Measurements from ENCODE around the gene PTPRE.

The PTPRE gene

DNA sequence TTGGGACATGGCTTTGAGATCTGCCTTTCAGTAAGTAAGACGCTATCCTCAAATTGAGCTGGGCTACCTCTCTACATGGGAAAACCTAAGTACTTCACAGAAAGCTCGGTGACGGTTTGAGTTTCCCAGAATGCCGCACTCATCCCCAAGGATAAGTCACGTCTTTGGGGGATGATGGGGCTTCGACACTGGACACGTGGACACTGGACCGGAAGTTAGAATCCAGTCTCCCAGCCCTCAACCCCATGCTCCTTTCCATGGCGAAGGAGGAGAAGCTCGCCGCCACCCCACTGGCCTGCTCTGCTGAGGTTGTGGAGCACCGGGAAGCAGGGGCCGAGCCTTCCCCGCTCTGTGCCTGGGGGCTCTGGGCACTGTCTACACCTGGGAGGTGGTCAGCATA, 27.5 kb downstream of the PTPRE start:
- in situ Hi-C loops (cut with HindIII; ENCODE audit: low pct_ligation_motif_present, low sequenced_read_pairs): no loop called here
- H3K36me3 ChIP-seq (replicated peaks): peaks cover 8% of the 10 kb centered on the region
- no peak for DNase-seq
- no peak overlapping the region for H3K27ac ChIP-seq
- H3K27me3 ChIP-seq (replicated peaks): no peaks in the 10 kb centered on the region
- no peak overlapping the region for H3K4me3 ChIP-seq (ENCODE audit: low read depth, low read length)
- TF ChIP-seq, protein P1, sequence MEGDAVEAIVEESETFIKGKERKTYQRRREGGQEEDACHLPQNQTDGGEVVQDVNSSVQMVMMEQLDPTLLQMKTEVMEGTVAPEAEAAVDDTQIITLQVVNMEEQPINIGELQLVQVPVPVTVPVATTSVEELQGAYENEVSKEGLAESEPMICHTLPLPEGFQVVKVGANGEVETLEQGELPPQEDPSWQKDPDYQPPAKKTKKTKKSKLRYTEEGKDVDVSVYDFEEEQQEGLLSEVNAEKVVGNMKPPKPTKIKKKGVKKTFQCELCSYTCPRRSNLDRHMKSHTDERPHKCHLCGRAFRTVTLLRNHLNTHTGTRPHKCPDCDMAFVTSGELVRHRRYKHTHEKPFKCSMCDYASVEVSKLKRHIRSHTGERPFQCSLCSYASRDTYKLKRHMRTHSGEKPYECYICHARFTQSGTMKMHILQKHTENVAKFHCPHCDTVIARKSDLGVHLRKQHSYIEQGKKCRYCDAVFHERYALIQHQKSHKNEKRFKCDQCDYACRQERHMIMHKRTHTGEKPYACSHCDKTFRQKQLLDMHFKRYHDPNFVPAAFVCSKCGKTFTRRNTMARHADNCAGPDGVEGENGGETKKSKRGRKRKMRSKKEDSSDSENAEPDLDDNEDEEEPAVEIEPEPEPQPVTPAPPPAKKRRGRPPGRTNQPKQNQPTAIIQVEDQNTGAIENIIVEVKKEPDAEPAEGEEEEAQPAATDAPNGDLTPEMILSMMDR (IDR thresholded peaks at IDR 0.05; ENCODE audit: low read depth, low read length, missing control alignments): no peak

DNA sequence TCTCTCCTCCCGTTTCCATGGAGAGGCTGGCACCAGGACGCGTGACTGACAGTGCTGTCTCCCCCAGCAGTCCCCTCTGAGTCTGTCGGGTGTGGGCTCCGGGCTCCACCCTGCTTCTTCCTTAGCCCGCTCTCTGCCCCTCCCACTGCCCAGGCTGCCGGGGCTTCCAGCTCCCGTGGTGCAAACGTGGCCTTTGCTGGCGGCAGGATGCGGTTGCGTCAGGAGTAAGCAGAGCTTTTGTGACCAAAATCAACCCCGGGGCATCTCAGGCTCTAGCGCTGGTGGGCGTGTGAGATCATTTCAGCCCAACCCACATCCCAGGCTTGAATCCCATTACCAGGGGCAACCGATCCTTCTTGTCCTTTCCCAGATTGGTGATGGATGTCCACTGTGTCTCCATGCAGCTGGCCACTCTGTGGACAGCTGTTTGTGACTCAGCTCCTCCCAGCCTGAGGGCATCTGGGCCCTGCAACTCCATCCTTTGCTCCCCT, 28.2 kb downstream of the PTPRE start:
- H3K4me3 ChIP-seq (ENCODE audit: low read depth, low read length): no peak overlapping the region
- peaks cover 8% of the 10 kb centered on the region for H3K36me3 ChIP-seq (replicated peaks)
- in situ Hi-C loops (cut with HindIII; ENCODE audit: low pct_ligation_motif_present, low sequenced_read_pairs): no loop called here
- no peak overlapping the region for H3K27ac ChIP-seq
- H3K27me3 ChIP-seq (replicated peaks): no peaks in the 10 kb centered on the region
- DNase-seq: no peak
- TF ChIP-seq, protein P1 (IDR thresholded peaks at IDR 0.05; ENCODE audit: low read depth, low read length, missing control alignments): no peak

DNA sequence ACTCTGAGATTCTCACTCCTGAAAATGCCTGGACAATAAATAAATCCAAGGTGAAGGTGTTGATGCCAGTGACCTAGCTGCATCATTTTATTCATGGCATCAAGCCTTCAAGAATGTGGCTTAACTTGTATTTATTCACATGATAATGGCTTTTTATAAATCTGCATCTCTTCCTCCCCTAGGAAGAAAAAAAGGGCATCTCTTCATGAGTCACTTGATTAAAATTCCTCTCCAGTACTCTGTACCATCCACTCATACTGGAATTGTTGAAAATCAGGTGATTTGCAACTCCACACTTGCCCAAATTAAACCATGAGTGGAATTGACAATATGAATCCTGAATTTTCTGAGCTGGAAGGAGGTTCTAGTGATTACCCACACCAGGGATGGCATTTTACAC, 30.2 kb downstream of the PTPRE start:
- no peak overlapping the region for H3K4me3 ChIP-seq (ENCODE audit: low read depth, low read length)
- H3K27me3 ChIP-seq (replicated peaks): no peaks in the 10 kb centered on the region
- DNase-seq: no peak
- TF ChIP-seq, protein P1 (IDR thresholded peaks at IDR 0.05; ENCODE audit: low read depth, low read length, missing control alignments): no peak
- no peak overlapping the region for H3K27ac ChIP-seq
- in situ Hi-C loops (cut with HindIII; ENCODE audit: low pct_ligation_motif_present, low sequenced_read_pairs): no loop called here
- H3K36me3 ChIP-seq (replicated peaks): peaks cover 8% of the 10 kb centered on the region

DNA sequence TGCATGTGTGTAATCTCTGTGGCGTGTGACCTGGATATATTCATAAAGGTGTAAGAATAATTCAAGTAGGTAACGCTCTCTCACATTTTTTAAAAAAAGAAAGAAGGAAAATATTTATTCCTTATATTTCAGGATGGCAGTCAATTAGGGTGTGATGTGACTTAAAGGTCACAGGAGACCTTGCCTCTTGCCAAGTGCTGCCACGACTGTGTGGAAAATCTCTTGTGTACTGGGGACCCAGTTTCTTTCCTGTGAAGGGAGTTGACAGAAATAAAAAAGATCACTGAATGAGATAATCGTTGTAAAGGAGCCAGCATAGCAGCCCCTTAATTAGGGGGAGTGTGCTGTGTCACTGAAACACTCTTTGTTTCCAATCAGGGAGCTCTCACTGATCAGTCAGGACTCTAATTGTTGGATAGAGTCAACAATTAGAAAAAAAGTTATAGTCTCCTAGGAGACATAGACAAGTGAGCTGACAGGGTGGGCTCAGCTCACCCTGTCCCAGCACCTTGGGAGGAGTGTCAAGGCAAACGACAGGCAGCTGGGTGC, 31.1 kb downstream of the PTPRE start:
- Histone ChIP-seq H3K36me3 (replicated peaks) (peaks cover 8% of the 10 kb centered on the region), H3K27ac (no peak overlapping the region), H3K4me3 (ENCODE audit: low read depth, low read length) (no peak overlapping the region), H3K27me3 (replicated peaks) (no peaks in the 10 kb centered on the region)
- TF ChIP-seq, protein P1 (IDR thresholded peaks at IDR 0.05; ENCODE audit: low read depth, low read length, missing control alignments): no peak
- in situ Hi-C loops (cut with HindIII; ENCODE audit: low pct_ligation_motif_present, low sequenced_read_pairs): no loop called here
- no peak for DNase-seq

DNA sequence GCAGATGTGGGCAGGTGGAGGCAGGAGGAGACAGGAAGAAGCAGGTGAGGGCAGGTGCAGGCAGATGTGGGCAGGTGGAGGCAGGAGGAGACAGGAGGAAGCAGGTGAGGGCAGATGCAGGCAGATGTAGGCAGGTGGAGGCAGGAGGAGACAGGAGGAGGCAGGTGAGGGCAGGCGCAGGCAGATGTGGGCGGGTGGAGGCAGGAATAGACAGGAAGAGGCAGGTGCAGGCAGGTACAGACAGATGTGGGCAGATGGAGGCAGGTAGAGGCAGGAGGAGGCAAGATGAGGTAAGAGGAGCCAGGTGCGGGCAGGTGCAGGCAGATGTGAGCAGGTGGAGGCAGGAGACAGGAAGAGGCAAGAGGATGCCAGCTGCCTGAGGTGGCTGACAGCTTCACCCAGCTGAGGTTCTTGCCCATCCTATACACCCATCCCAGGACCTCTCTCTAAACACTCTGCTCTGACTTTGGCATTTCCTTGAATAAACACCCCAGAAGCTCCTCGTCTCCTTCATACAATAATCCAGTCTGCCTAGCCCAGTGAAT, 33.0 kb downstream of the PTPRE start:
- no peak overlapping the region for H3K27ac ChIP-seq
- H3K27me3 ChIP-seq (replicated peaks): no peaks in the 10 kb centered on the region
- H3K4me3 ChIP-seq (ENCODE audit: low read depth, low read length): no peak overlapping the region
- H3K36me3 ChIP-seq (replicated peaks): peaks cover 1% of the 10 kb centered on the region
- in situ Hi-C loops (cut with HindIII; ENCODE audit: low pct_ligation_motif_present, low sequenced_read_pairs): no loop called here
- DNase-seq: no peak
- TF ChIP-seq, protein P1 (IDR thresholded peaks at IDR 0.05; ENCODE audit: low read depth, low read length, missing control alignments): no peak

Measured in brain microvascular endothelial cell (primary cell).